ENCODE measurements around the gene ST3GAL3. TPM values are rescaled to one million over a fixed set of nuclear protein-coding genes. Genes with fewer than 3 reads are reported as not detected.

Gene ST3GAL3
- total and polyA plus RNA-seq, 2 of the 13 experiments (the other 11 are each of a cell fraction or from before 2014, with no cell fraction given), result 5.1 to 8.1 TPM

DNA sequence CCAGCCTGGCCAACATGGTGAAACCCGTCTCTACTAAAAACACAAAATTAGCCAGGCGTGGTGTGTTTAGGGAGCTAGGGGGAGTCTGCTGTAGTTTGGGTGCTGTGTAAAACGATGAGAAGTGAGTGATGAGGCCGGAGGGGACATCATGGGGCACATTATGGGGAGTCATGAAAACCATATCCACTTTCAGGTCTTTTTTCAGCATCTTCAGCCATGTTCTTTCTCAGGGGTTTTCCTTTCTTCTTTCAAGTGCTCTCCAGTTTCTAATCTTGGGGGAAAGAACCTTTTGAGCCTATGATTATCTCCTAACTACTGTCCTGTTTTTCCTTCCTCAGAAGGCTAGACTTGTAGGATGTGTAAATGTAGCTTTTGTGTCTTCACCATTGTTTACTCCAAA lies 43.0 kb upstream of the ST3GAL3 start:
- Histone ChIP-seq H3K36me3 (replicated peaks in 1 of 2; ENCODE audit: control insufficient read depth in 1 of 2, insufficient read depth in 2 of 2, low read length in 2 of 2) (peaks cover 41 to 89% of the 10 kb centered on the region in 2 experiments), H2AFZ (ENCODE audit: low read length) (no peak overlapping the region), H3K79me2 (ENCODE audit: insufficient read depth, low read length) (no peaks in the 10 kb centered on the region), H3K27ac (ENCODE audit: extremely low read length, insufficient read depth, low read length) (no peak overlapping the region), H3K27me3 (ENCODE audit: control insufficient read depth in 1 of 2, insufficient read depth in 2 of 2, low read length in 2 of 2) (no peaks in the 10 kb centered on the region), H3K4me1 (ENCODE audit: insufficient read depth, low read length) (no peaks in the 10 kb centered on the region), H3K9me3 (ENCODE audit: low read length) (no peaks in the 10 kb centered on the region), H3K4me2 (ENCODE audit: low read depth, low read length) (no peak overlapping the region), H3K4me3 (replicated peaks in 1 of 3; ENCODE audit: insufficient read depth in 1 of 3, low read depth in 2 of 3, low read length in 3 of 3) (no peak overlapping the region), H3K9ac (ENCODE audit: insufficient read depth, low read depth, low read length) (no peak overlapping the region), H4K20me1 (ENCODE audit: insufficient read depth, low read length) (no peaks in the 10 kb centered on the region)
- intact Hi-C loops (cut with micrococcal nuclease; ENCODE audit: unreplicated experiment), result no loop called here
- no peak for FAIRE-seq
- ChIA-PET CTCF (ENCODE audit: low intra/inter-chr PET ratio, low total read pairs) (no interaction called here), POLR2A (no interaction called here)
- ATAC-seq, result no peak
- BruUV-seq (replicated peaks), result no TSS peak
- 96% methylated on average over 4 of the region's 4 CpGs for WGBS (ENCODE audit: low lambda C conversion rate)
- DNase-seq (ENCODE audit: low spot score), result no peak
- in situ Hi-C loops (cut with HindIII; ENCODE audit: extremely low pct_ligation_motif_present, low pct_unique_long_range_greater_than_20kb), result no loop called here
- no peak for TF ChIP-seq MTF2 (CRISPR knock-in tag; IDR thresholded peaks at IDR 0.05; ENCODE audit: borderline replicate concordance)
- no peak for TF ChIP-seq MIXL1 (CRISPR knock-in tag; IDR thresholded peaks at IDR 0.05)
- no peak for TF ChIP-seq SRSF4 (IDR thresholded peaks at IDR 0.05; ENCODE audit: low read depth, low read length, poor library complexity, severe bottlenecking)
- no peak for TF ChIP-seq ZBTB38 (CRISPR knock-in tag; IDR thresholded peaks at IDR 0.05)
- TF ChIP-seq ZNF549 (CRISPR knock-in tag; IDR thresholded peaks at IDR 0.05), result no peak
- TF ChIP-seq SIX1 (CRISPR knock-in tag; IDR thresholded peaks at IDR 0.05; ENCODE audit: borderline replicate concordance), result no peak
- TF ChIP-seq ZNF335 (CRISPR knock-in tag; IDR thresholded peaks at IDR 0.05), result no peak
- TF ChIP-seq TEAD2 (CRISPR knock-in tag; IDR thresholded peaks at IDR 0.05), result no peak
- no peak for TF ChIP-seq FOXM1 (CRISPR knock-in tag; IDR thresholded peaks at IDR 0.05)
- TF ChIP-seq, protein P1, sequence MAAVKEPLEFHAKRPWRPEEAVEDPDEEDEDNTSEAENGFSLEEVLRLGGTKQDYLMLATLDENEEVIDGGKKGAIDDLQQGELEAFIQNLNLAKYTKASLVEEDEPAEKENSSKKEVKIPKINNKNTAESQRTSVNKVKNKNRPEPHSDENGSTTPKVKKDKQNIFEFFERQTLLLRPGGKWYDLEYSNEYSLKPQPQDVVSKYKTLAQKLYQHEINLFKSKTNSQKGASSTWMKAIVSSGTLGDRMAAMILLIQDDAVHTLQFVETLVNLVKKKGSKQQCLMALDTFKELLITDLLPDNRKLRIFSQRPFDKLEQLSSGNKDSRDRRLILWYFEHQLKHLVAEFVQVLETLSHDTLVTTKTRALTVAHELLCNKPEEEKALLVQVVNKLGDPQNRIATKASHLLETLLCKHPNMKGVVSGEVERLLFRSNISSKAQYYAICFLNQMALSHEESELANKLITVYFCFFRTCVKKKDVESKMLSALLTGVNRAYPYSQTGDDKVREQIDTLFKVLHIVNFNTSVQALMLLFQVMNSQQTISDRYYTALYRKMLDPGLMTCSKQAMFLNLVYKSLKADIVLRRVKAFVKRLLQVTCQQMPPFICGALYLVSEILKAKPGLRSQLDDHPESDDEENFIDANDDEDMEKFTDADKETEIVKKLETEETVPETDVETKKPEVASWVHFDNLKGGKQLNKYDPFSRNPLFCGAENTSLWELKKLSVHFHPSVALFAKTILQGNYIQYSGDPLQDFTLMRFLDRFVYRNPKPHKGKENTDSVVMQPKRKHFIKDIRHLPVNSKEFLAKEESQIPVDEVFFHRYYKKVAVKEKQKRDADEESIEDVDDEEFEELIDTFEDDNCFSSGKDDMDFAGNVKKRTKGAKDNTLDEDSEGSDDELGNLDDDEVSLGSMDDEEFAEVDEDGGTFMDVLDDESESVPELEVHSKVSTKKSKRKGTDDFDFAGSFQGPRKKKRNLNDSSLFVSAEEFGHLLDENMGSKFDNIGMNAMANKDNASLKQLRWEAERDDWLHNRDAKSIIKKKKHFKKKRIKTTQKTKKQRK (IDR thresholded peaks at IDR 0.05; ENCODE audit: low read length), result no peak
- TF ChIP-seq ZNF564 (CRISPR knock-in tag; IDR thresholded peaks at IDR 0.05), result no peak
- no peak for TF ChIP-seq ZBTB42 (CRISPR knock-in tag; IDR thresholded peaks at IDR 0.05)
- TF ChIP-seq, protein P2, sequence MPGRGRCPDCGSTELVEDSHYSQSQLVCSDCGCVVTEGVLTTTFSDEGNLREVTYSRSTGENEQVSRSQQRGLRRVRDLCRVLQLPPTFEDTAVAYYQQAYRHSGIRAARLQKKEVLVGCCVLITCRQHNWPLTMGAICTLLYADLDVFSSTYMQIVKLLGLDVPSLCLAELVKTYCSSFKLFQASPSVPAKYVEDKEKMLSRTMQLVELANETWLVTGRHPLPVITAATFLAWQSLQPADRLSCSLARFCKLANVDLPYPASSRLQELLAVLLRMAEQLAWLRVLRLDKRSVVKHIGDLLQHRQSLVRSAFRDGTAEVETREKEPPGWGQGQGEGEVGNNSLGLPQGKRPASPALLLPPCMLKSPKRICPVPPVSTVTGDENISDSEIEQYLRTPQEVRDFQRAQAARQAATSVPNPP (CRISPR knock-in tag; IDR thresholded peaks at IDR 0.05), result no peak
- TF ChIP-seq, protein P3, sequence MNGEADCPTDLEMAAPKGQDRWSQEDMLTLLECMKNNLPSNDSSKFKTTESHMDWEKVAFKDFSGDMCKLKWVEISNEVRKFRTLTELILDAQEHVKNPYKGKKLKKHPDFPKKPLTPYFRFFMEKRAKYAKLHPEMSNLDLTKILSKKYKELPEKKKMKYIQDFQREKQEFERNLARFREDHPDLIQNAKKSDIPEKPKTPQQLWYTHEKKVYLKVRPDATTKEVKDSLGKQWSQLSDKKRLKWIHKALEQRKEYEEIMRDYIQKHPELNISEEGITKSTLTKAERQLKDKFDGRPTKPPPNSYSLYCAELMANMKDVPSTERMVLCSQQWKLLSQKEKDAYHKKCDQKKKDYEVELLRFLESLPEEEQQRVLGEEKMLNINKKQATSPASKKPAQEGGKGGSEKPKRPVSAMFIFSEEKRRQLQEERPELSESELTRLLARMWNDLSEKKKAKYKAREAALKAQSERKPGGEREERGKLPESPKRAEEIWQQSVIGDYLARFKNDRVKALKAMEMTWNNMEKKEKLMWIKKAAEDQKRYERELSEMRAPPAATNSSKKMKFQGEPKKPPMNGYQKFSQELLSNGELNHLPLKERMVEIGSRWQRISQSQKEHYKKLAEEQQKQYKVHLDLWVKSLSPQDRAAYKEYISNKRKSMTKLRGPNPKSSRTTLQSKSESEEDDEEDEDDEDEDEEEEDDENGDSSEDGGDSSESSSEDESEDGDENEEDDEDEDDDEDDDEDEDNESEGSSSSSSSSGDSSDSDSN (CRISPR knock-in tag; IDR thresholded peaks at IDR 0.05), result no peak
- no peak for TF ChIP-seq FOXO4 (CRISPR knock-in tag; conservative IDR thresholded peaks at IDR 0.05)
- no peak for TF ChIP-seq IKZF5 (CRISPR knock-in tag; IDR thresholded peaks at IDR 0.05)

Data from HepG2 (cell line).